SH-SY5Y (cell line): ENCODE data around the gene ASF1A.

ENCODE experiments used
- GATA2 ChIP-seq: IDR thresholded peaks from 2 replicates; pipeline ENCODE4 v1.6.1; 2011; ENCODE audit warnings: mild to moderate bottlenecking, low read depth, low read length
- GATA3 ChIP-seq: IDR thresholded peaks from 2 replicates; pipeline ENCODE4 v1.6.1; 2011; ENCODE audit warnings: low read depth, mild to moderate bottlenecking, low read length, moderate library complexity

GRCh38 chr6:118934461-118935330 is 40.7 kb downstream of the ASF1A start, which contains the start of gene MCM9:
- TF ChIP-seq GATA3 (no peak), GATA2 (peak; percentile 43)
